Measurements from ENCODE around the gene SLC12A7.

The SLC12A7 gene

GRCh38 chr5:1045960-1046560, 65.8 kb downstream of the SLC12A7 start:
- DNase-seq, result no peak

GRCh38 chr5:1044117-1044516, 67.7 kb downstream of the SLC12A7 start:
- no peak for DNase-seq

GRCh38 chr5:1043327-1043726, 68.5 kb downstream of the SLC12A7 start:
- DNase-seq, result no peak

- no peak for DNase-seq
Observed at GRCh38 chr5:1042626-1043025, 69.2 kb downstream of the SLC12A7 start.

- no peak for DNase-seq
Observed at GRCh38 chr5:1041225-1042143, 70.4 kb downstream of the SLC12A7 start.

- no peak for DNase-seq
Observed at GRCh38 chr5:1040571-1040970, 71.3 kb downstream of the SLC12A7 start.

GRCh38 chr5:1039706-1040260, 72.1 kb downstream of the SLC12A7 start:
- no peak for DNase-seq

GRCh38 chr5:1039210-1039548, 72.7 kb downstream of the SLC12A7 start:
- no peak for DNase-seq

- DNase-seq, result no peak
Observed at GRCh38 chr5:1038417-1039209, 73.2 kb downstream of the SLC12A7 start.

- no peak for DNase-seq
Observed at GRCh38 chr5:1037671-1038416, 74.0 kb downstream of the SLC12A7 start.

- no peak for DNase-seq
Observed at GRCh38 chr5:1037123-1037670, 74.7 kb downstream of the SLC12A7 start.

GRCh38 chr5:1036504-1037122, 75.2 kb downstream of the SLC12A7 start:
- no peak for DNase-seq

- no peak for DNase-seq
Observed at GRCh38 chr5:1035421-1036405, 76.2 kb downstream of the SLC12A7 start.

- DNase-seq, result no peak
Observed at GRCh38 chr5:1034986-1035385, 76.9 kb downstream of the SLC12A7 start.

GRCh38 chr5:1034421-1034905, 77.4 kb downstream of the SLC12A7 start:
- DNase-seq, result no peak

- no peak for DNase-seq
Observed at GRCh38 chr5:1033606-1034420, 78.0 kb downstream of the SLC12A7 start.

- no peak for DNase-seq
Observed at GRCh38 chr5:1033178-1033577, 78.7 kb downstream of the SLC12A7 start.

- DNase-seq, result no peak
Observed at GRCh38 chr5:1032551-1033027, 79.3 kb downstream of the SLC12A7 start.

- no peak for DNase-seq
Observed at GRCh38 chr5:1032011-1032410, 79.9 kb downstream of the SLC12A7 start.
